ENCODE results near the gene PTPRH.

PTPRH gene

DNA sequence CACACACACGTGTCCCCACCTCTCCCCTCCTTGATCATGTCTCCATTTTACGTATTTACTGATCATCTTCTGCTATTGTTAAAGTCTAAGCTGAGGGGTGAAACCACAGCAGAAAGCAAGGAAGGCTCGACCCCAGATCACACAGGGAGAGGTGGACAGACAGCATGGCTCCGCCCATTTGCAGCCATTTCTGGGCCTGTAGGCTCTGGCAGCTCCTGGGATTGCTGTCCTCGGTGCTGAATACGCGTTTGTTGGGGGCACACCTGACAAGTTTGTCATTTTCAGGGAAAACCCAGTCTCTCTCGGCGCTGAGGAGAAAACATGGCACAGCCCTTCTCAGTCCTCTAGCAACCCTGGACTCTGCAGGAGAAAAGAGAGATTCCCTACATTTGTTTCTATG is 11.2 kb upstream of the PTPRH start:
- H3K27me3 ChIP-seq (ENCODE audit: insufficient read depth, low read depth): peaks cover 11% of the 10 kb centered on the region
- no peaks in the 10 kb centered on the region for H4K20me1 ChIP-seq (ENCODE audit: insufficient read depth)
- no peak overlapping the region for H2AFZ ChIP-seq (ENCODE audit: low read depth)
- H3K79me2 ChIP-seq (ENCODE audit: insufficient read depth, low read depth): no peaks in the 10 kb centered on the region
- TF ChIP-seq, protein P1, sequence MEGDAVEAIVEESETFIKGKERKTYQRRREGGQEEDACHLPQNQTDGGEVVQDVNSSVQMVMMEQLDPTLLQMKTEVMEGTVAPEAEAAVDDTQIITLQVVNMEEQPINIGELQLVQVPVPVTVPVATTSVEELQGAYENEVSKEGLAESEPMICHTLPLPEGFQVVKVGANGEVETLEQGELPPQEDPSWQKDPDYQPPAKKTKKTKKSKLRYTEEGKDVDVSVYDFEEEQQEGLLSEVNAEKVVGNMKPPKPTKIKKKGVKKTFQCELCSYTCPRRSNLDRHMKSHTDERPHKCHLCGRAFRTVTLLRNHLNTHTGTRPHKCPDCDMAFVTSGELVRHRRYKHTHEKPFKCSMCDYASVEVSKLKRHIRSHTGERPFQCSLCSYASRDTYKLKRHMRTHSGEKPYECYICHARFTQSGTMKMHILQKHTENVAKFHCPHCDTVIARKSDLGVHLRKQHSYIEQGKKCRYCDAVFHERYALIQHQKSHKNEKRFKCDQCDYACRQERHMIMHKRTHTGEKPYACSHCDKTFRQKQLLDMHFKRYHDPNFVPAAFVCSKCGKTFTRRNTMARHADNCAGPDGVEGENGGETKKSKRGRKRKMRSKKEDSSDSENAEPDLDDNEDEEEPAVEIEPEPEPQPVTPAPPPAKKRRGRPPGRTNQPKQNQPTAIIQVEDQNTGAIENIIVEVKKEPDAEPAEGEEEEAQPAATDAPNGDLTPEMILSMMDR (conservative IDR thresholded peaks at IDR 0.05; ENCODE audit: low read depth, low read length): no peak
- no peak overlapping the region for H3K9ac ChIP-seq
- no peaks in the 10 kb centered on the region for H3K4me1 ChIP-seq (ENCODE audit: low read depth, poor library complexity, severe bottlenecking)
- H3K4me3 ChIP-seq (IDR thresholded peaks at IDR 0.05; ENCODE audit: insufficient read depth, low read depth, low read length): no peak overlapping the region
- no peaks in the 10 kb centered on the region for H3K36me3 ChIP-seq (ENCODE audit: insufficient read depth)
- no peak overlapping the region for H3K27ac ChIP-seq
- no peak overlapping the region for H3K4me2 ChIP-seq

DNA sequence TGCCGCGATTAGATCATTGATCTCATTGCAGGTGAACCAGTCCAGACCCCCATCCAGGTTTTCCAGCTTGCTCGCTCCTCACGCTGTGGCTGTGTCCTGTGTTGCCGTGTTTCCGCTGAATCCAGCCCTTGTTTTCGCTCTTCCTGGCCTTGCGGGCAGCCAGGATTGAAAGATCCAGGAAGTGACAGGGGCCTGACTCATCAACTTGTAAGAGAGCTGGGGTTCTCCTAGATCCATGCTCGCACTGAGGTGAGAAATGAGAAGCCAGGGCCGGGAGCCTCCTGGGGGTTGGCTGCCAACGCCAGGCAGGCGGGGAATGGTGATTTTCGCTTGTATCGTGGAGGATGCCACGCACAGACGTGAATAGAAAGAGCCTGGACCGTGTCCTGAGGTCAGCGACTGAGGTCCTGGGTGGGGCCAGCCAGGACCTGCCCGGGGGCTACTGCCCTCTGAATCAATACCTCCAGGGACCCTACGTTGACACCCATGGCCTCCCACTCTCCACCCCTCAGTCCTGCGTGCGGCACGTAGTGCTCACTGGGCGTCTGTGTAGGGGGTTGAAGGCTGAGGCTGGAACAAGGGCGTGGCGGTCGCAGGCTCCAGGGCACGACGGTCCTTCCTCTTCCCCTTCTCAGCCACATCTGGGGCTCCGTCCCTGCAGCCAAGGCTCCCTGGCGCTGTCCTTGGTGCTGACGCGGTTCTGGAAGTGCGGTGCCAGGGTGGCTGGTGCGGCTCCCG is 7.3 kb upstream of the PTPRH start:
- Histone ChIP-seq H2AFZ (ENCODE audit: low read depth) (no peak overlapping the region), H3K79me2 (ENCODE audit: insufficient read depth, low read depth) (no peaks in the 10 kb centered on the region), H3K36me3 (ENCODE audit: insufficient read depth) (no peaks in the 10 kb centered on the region), H4K20me1 (ENCODE audit: insufficient read depth) (no peaks in the 10 kb centered on the region), H3K4me1 (ENCODE audit: low read depth, poor library complexity, severe bottlenecking) (no peaks in the 10 kb centered on the region), H3K4me2 (no peak overlapping the region), H3K4me3 (IDR thresholded peaks at IDR 0.05; ENCODE audit: insufficient read depth, low read depth, low read length) (no peak overlapping the region), H3K27ac (no peak overlapping the region), H3K9ac (no peak overlapping the region), H3K27me3 (ENCODE audit: insufficient read depth, low read depth) (peaks cover 36% of the 10 kb centered on the region)
- TF ChIP-seq, protein P1 (conservative IDR thresholded peaks at IDR 0.05; ENCODE audit: low read depth, low read length): no peak

DNA sequence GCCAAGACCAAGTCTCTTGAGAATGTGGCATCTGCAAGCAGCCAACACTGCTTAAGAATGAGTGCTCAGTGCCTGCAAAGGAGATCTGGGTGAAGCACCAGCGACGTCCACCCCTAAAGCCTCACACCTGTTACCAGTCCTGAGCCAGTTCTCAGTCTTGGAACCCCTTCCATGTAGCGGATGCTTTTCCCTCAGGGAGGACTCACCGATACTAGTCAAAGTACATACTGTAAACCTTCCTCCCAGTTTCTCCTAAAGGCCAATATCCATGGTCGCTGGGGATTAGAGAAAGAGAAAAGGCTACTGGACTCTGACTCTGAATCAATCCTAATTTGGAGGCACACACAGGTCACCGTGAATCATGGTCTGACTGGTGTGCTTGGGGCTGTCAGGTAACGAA is 4.2 kb upstream of the PTPRH start:
- peaks cover 58% of the 10 kb centered on the region for H3K27me3 ChIP-seq (ENCODE audit: insufficient read depth, low read depth)
- H3K4me2 ChIP-seq: no peak overlapping the region
- H3K4me3 ChIP-seq (IDR thresholded peaks at IDR 0.05; ENCODE audit: insufficient read depth, low read depth, low read length): no peak overlapping the region
- H3K27ac ChIP-seq: no peak overlapping the region
- no peaks in the 10 kb centered on the region for H3K36me3 ChIP-seq (ENCODE audit: insufficient read depth)
- no peak overlapping the region for H2AFZ ChIP-seq (ENCODE audit: low read depth)
- H3K4me1 ChIP-seq (ENCODE audit: low read depth, poor library complexity, severe bottlenecking): no peaks in the 10 kb centered on the region
- no peak overlapping the region for H3K9ac ChIP-seq
- H4K20me1 ChIP-seq (ENCODE audit: insufficient read depth): no peaks in the 10 kb centered on the region
- no peaks in the 10 kb centered on the region for H3K79me2 ChIP-seq (ENCODE audit: insufficient read depth, low read depth)
- TF ChIP-seq, protein P1 (conservative IDR thresholded peaks at IDR 0.05; ENCODE audit: low read depth, low read length): no peak

DNA sequence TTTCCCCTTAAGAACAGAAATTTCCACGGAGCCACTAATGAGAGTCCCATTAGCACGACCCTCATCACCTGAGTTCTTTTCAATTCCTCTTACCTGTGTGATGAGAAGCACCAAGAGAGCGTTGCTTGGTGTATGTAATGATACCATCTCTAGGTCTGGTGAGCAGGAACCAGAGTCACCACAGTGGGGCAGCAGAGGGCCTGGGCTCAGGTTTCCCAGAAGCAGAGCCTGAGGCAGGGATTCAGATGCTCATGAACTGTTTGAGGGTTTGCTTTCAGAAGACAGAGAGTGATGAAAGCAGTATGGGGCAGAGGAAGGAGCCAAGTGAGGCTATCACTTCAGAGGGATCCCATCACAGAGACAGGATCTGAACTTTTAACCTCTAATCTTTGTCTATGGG is 3.1 kb upstream of the PTPRH start:
- TF ChIP-seq, protein P1 (conservative IDR thresholded peaks at IDR 0.05; ENCODE audit: low read depth, low read length): peak; percentile 91
- no peaks in the 10 kb centered on the region for H4K20me1 ChIP-seq (ENCODE audit: insufficient read depth)
- no peak overlapping the region for H3K4me3 ChIP-seq (IDR thresholded peaks at IDR 0.05; ENCODE audit: insufficient read depth, low read depth, low read length)
- H3K4me2 ChIP-seq: no peak overlapping the region
- no peak overlapping the region for H3K9ac ChIP-seq
- peaks cover 58% of the 10 kb centered on the region for H3K27me3 ChIP-seq (ENCODE audit: insufficient read depth, low read depth)
- no peaks in the 10 kb centered on the region for H3K79me2 ChIP-seq (ENCODE audit: insufficient read depth, low read depth)
- no peaks in the 10 kb centered on the region for H3K36me3 ChIP-seq (ENCODE audit: insufficient read depth)
- no peak overlapping the region for H3K27ac ChIP-seq
- no peaks in the 10 kb centered on the region for H3K4me1 ChIP-seq (ENCODE audit: low read depth, poor library complexity, severe bottlenecking)
- no peak overlapping the region for H2AFZ ChIP-seq (ENCODE audit: low read depth)

Data from KMS-11 (cell line).